GM12872 (cell line): ENCODE measurements around the gene DPYD.

Experiments used
- TF ChIP-seq, protein P1 (sequence below): IDR thresholded peaks from 3 replicates; pipeline ENCODE4 v1.5.1; 2011; ENCODE audit warnings: low read depth, mild to moderate bottlenecking, low read length, moderate library complexity; ENCODE audit not compliant: insufficient read depth

DPYD gene

GRCh38 chr1:97170300-97170699 lies 750.5 kb downstream of the DPYD start:
- TF ChIP-seq, protein P1, sequence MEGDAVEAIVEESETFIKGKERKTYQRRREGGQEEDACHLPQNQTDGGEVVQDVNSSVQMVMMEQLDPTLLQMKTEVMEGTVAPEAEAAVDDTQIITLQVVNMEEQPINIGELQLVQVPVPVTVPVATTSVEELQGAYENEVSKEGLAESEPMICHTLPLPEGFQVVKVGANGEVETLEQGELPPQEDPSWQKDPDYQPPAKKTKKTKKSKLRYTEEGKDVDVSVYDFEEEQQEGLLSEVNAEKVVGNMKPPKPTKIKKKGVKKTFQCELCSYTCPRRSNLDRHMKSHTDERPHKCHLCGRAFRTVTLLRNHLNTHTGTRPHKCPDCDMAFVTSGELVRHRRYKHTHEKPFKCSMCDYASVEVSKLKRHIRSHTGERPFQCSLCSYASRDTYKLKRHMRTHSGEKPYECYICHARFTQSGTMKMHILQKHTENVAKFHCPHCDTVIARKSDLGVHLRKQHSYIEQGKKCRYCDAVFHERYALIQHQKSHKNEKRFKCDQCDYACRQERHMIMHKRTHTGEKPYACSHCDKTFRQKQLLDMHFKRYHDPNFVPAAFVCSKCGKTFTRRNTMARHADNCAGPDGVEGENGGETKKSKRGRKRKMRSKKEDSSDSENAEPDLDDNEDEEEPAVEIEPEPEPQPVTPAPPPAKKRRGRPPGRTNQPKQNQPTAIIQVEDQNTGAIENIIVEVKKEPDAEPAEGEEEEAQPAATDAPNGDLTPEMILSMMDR = no peak

- TF ChIP-seq, protein P1 = no peak
Observed at GRCh38 chr1:97168056-97168455, 752.8 kb downstream of the DPYD start.

GRCh38 chr1:97167246-97167645 lies 753.6 kb downstream of the DPYD start:
- TF ChIP-seq, protein P1 = no peak

GRCh38 chr1:97166626-97167025 lies 754.2 kb downstream of the DPYD start:
- TF ChIP-seq, protein P1 = no peak

DNA sequence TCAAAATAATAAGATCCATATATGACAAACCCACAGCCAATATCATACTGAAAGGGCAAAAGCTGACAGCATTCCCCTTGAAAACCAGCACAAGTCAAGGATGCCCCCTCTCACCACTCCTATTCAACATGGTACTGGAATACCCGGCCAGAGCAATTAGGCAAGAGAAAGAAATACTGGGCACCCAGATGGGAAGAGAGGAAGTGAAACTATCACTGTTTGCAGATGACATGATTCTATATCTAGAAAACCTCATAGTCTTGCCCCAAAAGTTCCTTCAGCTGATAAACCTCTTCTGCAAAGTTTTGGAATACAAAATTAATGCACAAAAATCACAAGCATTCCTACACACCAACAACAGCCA lies 756.6 kb downstream of the DPYD start:
- TF ChIP-seq, protein P1 = no peak

GRCh38 chr1:97163591-97164275 lies 757.1 kb downstream of the DPYD start:
- TF ChIP-seq, protein P1 = no peak

GRCh38 chr1:97160818-97161217 lies 760.0 kb downstream of the DPYD start:
- TF ChIP-seq, protein P1 = no peak
